H9 (cell line): ENCODE measurements around the gene DPP10. TPM values are rescaled to one million over a fixed set of nuclear protein-coding genes. Genes with fewer than 3 reads are reported as not detected.

Source experiments
- DNase-seq: peaks from one replicate; pipeline ENCODE4 v3.0.0-alpha.2; 2017
- H2AFZ ChIP-seq: one replicate; pipeline ENCODE4 v1.6.1; 2013; ENCODE audit warnings: mild to moderate bottlenecking, low read length, control low read depth, moderate library complexity
- H2AK5ac ChIP-seq: 2 replicates; pipeline ENCODE4 v1.6.1; 2013; ENCODE audit warnings: low read length, control low read depth, mixed read lengths; ENCODE audit not compliant: insufficient read length
- H2BK120ac ChIP-seq: one replicate; pipeline ENCODE4 v1.6.1; 2013; ENCODE audit warnings: low read depth, mild to moderate bottlenecking, low read length, control low read depth, inconsistent platforms; ENCODE audit not compliant: poor library complexity, severe bottlenecking
- H2BK12ac ChIP-seq: 2 replicates; pipeline ENCODE4 v1.6.1; 2013; ENCODE audit warnings: low read length, control low read depth, mixed read lengths, low read depth; ENCODE audit not compliant: insufficient read length
- H2BK15ac ChIP-seq: 2 replicates; pipeline ENCODE4 v1.6.1; 2013; ENCODE audit warnings: low read depth, low read length, control low read depth
- H2BK20ac ChIP-seq: one replicate; pipeline ENCODE4 v1.6.1; 2013; ENCODE audit warnings: low read depth, mild to moderate bottlenecking, low read length, control low read depth, inconsistent platforms; ENCODE audit not compliant: poor library complexity, severe bottlenecking
- H2BK5ac ChIP-seq: 2 replicates; pipeline ENCODE4 v1.6.1; 2013; ENCODE audit warnings: low read length, control low read depth, mixed read lengths; ENCODE audit not compliant: insufficient read length
- H3K14ac ChIP-seq: 2 replicates; pipeline ENCODE4 v1.6.1; 2013; ENCODE audit warnings: low read length, control low read depth; ENCODE audit not compliant: insufficient read depth
- H3K18ac ChIP-seq: 2 replicates; pipeline ENCODE4 v1.6.1; 2013; ENCODE audit warnings: low read depth, mild to moderate bottlenecking, mixed read lengths, low read length, control low read depth; ENCODE audit not compliant: insufficient read length
- H3K23ac ChIP-seq: 2 replicates; pipeline ENCODE4 v1.6.1; 2013; ENCODE audit warnings: low read length, control low read depth, mixed read lengths, low read depth; ENCODE audit not compliant: insufficient read length
- H3K23me2 ChIP-seq: 2 replicates; pipeline ENCODE4 v1.6.1; 2013; ENCODE audit warnings: low read depth, mild to moderate bottlenecking, mixed read lengths, low read length, control low read depth; ENCODE audit not compliant: insufficient read length, poor library complexity, severe bottlenecking
- H3K27ac ChIP-seq: 2 replicates; pipeline ENCODE4 v1.5.1; 2013; ENCODE audit warnings: low read length, control low read depth, mixed read lengths, low read depth; ENCODE audit not compliant: insufficient read length
- H3K27me3 ChIP-seq: 2 replicates; pipeline ENCODE4 v1.6.1; 2013; ENCODE audit warnings: low read length, control low read depth, inconsistent platforms; ENCODE audit not compliant: insufficient read depth
- H3K4ac ChIP-seq: 2 replicates; pipeline ENCODE4 v1.6.1; 2013; ENCODE audit warnings: low read depth, mild to moderate bottlenecking, control low read depth, inconsistent platforms, low read length, moderate library complexity
- H3K4me1 ChIP-seq: 2 replicates; pipeline ENCODE4 v1.6.1; 2013; ENCODE audit warnings: low read length, control low read depth, inconsistent platforms; ENCODE audit not compliant: insufficient read depth
- H3K4me2 ChIP-seq: 2 replicates; pipeline ENCODE4 v1.6.1; 2013; ENCODE audit warnings: low read length, control low read depth, mixed read lengths; ENCODE audit not compliant: insufficient read length, insufficient read depth
- H3K56ac ChIP-seq: 2 replicates; pipeline ENCODE4 v1.6.1; 2013; ENCODE audit warnings: low read depth, mild to moderate bottlenecking, mixed read lengths, low read length, control low read depth; ENCODE audit not compliant: insufficient read length
- H3K79me1 ChIP-seq: 2 replicates; pipeline ENCODE4 v1.6.1; 2013; ENCODE audit warnings: low read depth, mild to moderate bottlenecking, moderate library complexity, low read length, control low read depth, inconsistent platforms; ENCODE audit not compliant: insufficient read depth, poor library complexity, severe bottlenecking
- H3K79me2 ChIP-seq: 2 replicates; pipeline ENCODE4 v1.6.1; 2013; ENCODE audit warnings: low read length, control low read depth, inconsistent platforms; ENCODE audit not compliant: insufficient read depth
- H3K9ac ChIP-seq: 2 replicates; pipeline ENCODE4 v1.6.1; 2013; ENCODE audit warnings: low read length, control low read depth, mixed read lengths; ENCODE audit not compliant: insufficient read length; ENCODE audit errors: extremely low read depth
- H3K9me3 ChIP-seq: one replicate; pipeline ENCODE4 v1.6.1; 2013; ENCODE audit warnings: low read depth, low read length, inconsistent platforms; ENCODE audit not compliant: control insufficient read depth
- H3T11ph ChIP-seq: one replicate; pipeline ENCODE4 v1.6.1; 2013; ENCODE audit warnings: mild to moderate bottlenecking, low read length, control low read depth, inconsistent platforms
- H4K20me1 ChIP-seq: one replicate; pipeline ENCODE4 v1.6.1; 2013; ENCODE audit not compliant: control insufficient read depth, insufficient read length, insufficient read depth
- H4K5ac ChIP-seq: 2 replicates; pipeline ENCODE4 v1.6.1; 2013; ENCODE audit warnings: low read depth, mild to moderate bottlenecking, mixed read lengths, low read length, control low read depth; ENCODE audit not compliant: insufficient read length
- H4K8ac ChIP-seq: replicated peaks from 2 replicates; pipeline ENCODE4 v1.6.1; 2013; ENCODE audit warnings: low read length, control low read depth, mixed read lengths, low read depth; ENCODE audit not compliant: insufficient read length
- H4K91ac ChIP-seq: 2 replicates; pipeline ENCODE4 v1.6.1; 2013; ENCODE audit warnings: low read depth, mild to moderate bottlenecking, moderate library complexity, mixed read lengths, low read length, control low read depth; ENCODE audit not compliant: insufficient read length
- H3K27ac Mint-ChIP-seq, 3 experiments: 2 replicates in 2 of 3; 3 replicates in 1 of 3; pipeline ENCODE4 v1.8.0; 2020 to 2021; ENCODE audit warnings: mixed read lengths in 3 of 3, mild to moderate bottlenecking in 1 of 3, moderate library complexity in 1 of 3
- H3K27me3 Mint-ChIP-seq: 2 replicates; pipeline ENCODE4 v1.8.0; 2021; ENCODE audit warnings: low read depth, mild to moderate bottlenecking, moderate library complexity, mixed read lengths
- H3K36me3 Mint-ChIP-seq, 3 experiments: 2 replicates in 2 of 3; 3 replicates in 1 of 3; pipeline ENCODE4 v1.8.0; 2020 to 2021; ENCODE audit warnings: low read depth in 3 of 3, mixed read lengths in 3 of 3; ENCODE audit not compliant: insufficient read depth in 1 of 3
- H3K4me1 Mint-ChIP-seq, 2 experiments: 2 replicates each; pipeline ENCODE4 v1.8.0; 2020; ENCODE audit warnings: mixed read lengths in 2 of 2
- H3K4me3 Mint-ChIP-seq, 2 experiments: 2 replicates in 1 of 2; 3 replicates in 1 of 2; pipeline ENCODE4 v1.8.0; 2020 to 2021; ENCODE audit warnings: mild to moderate bottlenecking in 2 of 2, mixed read lengths in 2 of 2, moderate library complexity in 1 of 2
- H3K9me3 Mint-ChIP-seq, 2 experiments: 2 replicates in 1 of 2; 3 replicates in 1 of 2; pipeline ENCODE4 v1.8.0; 2020; ENCODE audit warnings: mild to moderate bottlenecking in 2 of 2, mixed read lengths in 2 of 2, moderate library complexity in 1 of 2
- WGBS: extraction: QIAGEN DNeasy Blood & Tissue Kit; methylation state at CpG from one replicate; pipeline ENCODE4 v1.1.7; 2013; ENCODE audit warnings: missing lambda C conversion rate, low lambda C conversion rate, mixed read lengths; ENCODE audit not compliant: insufficient read length; ENCODE audit errors: extremely low coverage; 5-methylcytosine and 5-hydroxymethylcytosine counted together
- total RNA-seq: library from RNA; stranded (reverse); gene quantifications from 2 replicates; pipeline ENCODE4 v1.2.1, GENCODE V29; 2021
- TF ChIP-seq, protein P1 (sequence below): fragments of 200-600 bp; sonication (generic); conservative IDR thresholded peaks from 3 replicates; pipeline ENCODE4 v1.8.0; 2021; ENCODE audit warnings: antibody characterized with exemption, mild to moderate bottlenecking

The DPP10 gene
- total RNA-seq, 1 experiment from 2014 or later, result 11.3 TPM

DNA sequence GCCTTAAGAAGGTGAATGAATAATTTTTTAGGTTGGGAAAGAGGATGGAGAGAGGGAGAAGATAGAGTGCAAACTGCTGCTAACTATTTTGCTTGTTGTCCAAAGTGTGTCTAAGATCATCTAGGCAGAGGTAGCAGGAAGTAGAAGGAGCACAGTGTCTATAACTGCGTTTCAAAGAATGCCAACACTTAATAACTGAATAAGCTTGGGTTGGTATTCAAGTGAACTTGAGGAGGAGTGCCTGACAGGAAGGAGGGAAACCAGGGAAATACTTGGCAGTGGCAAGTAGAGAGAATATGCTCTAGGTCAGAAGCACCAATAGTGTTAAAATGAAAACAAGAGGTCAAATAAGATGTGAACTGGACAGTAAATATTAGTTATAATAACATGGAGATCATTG lies 155.9 kb downstream of the DPP10 start:
- H3K27ac ChIP-seq, result no peak overlapping the region
- H4K91ac ChIP-seq, result no peak overlapping the region
- H4K20me1 ChIP-seq, result no peaks in the 10 kb centered on the region
- H3K27me3 ChIP-seq, result no peaks in the 10 kb centered on the region
- H3K9ac ChIP-seq, result no peak overlapping the region
- H3K14ac ChIP-seq, result no peak overlapping the region
- no peak overlapping the region for H4K5ac ChIP-seq
- H3K79me1 ChIP-seq, result no peaks in the 10 kb centered on the region
- H3K27ac Mint-ChIP-seq, result no peak overlapping the region
- no peaks in the 10 kb centered on the region; the same call in 1 of the 2 replicates for H3K4me1 ChIP-seq
- no peak overlapping the region for H3K4me2 ChIP-seq
- no peak overlapping the region for H3K4ac ChIP-seq
- no peaks in the 10 kb centered on the region for H3K79me2 ChIP-seq
- TF ChIP-seq, protein P1, sequence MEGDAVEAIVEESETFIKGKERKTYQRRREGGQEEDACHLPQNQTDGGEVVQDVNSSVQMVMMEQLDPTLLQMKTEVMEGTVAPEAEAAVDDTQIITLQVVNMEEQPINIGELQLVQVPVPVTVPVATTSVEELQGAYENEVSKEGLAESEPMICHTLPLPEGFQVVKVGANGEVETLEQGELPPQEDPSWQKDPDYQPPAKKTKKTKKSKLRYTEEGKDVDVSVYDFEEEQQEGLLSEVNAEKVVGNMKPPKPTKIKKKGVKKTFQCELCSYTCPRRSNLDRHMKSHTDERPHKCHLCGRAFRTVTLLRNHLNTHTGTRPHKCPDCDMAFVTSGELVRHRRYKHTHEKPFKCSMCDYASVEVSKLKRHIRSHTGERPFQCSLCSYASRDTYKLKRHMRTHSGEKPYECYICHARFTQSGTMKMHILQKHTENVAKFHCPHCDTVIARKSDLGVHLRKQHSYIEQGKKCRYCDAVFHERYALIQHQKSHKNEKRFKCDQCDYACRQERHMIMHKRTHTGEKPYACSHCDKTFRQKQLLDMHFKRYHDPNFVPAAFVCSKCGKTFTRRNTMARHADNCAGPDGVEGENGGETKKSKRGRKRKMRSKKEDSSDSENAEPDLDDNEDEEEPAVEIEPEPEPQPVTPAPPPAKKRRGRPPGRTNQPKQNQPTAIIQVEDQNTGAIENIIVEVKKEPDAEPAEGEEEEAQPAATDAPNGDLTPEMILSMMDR, result no peak
- H2AFZ ChIP-seq, result no peak overlapping the region
- no peaks in the 10 kb centered on the region for H3K9me3 ChIP-seq
- H3T11ph ChIP-seq, result no peak overlapping the region
- WGBS, result no CpG with 5 or more reads among the region's 1 CpG
- no peak overlapping the region for H2AK5ac ChIP-seq
- H2BK12ac ChIP-seq, result no peak overlapping the region
- no peak overlapping the region for H3K23ac ChIP-seq
- no peak overlapping the region for H2BK5ac ChIP-seq
- H3K4me1 Mint-ChIP-seq, result peaks cover 7 to 10% of the 10 kb centered on the region in 2 experiments
- no peak overlapping the region for H3K56ac ChIP-seq
- H3K18ac ChIP-seq, result no peak overlapping the region
- H3K23me2 ChIP-seq, result no peaks in the 10 kb centered on the region
- no peak overlapping the region for H2BK15ac ChIP-seq
- no peak overlapping the region for H3K4me3 Mint-ChIP-seq
- DNase-seq, result no peak
- no peak overlapping the region for H2BK120ac ChIP-seq
- H4K8ac ChIP-seq, result no peak overlapping the region
- no peaks in the 10 kb centered on the region for H3K9me3 Mint-ChIP-seq
- no peaks in the 10 kb centered on the region for H3K27me3 Mint-ChIP-seq
- no peak overlapping the region for H2BK20ac ChIP-seq
- H3K36me3 Mint-ChIP-seq, result no peaks in the 10 kb centered on the region
